ENCODE results near the gene TAGLN3.

DNA sequence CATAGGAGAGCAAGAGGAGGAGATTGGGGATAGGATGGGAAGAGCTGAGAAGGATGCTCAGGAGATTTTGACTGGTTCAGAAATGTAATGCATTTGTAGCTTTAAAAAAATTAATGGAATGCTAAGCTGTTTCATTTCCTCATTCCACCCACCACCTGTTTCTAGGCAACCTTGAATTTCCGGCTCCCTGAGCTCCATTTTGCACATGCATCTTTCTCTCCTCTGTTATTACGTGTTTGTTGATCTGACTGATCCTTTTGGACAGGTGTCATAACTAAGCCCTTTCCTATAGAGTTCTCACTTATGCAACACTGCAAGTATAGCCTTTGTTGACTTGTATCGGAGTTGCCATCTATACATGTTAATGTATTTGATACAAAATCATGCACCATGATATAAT lies 40.1 kb downstream of the TAGLN3 start:
- TF ChIP-seq, protein P1, sequence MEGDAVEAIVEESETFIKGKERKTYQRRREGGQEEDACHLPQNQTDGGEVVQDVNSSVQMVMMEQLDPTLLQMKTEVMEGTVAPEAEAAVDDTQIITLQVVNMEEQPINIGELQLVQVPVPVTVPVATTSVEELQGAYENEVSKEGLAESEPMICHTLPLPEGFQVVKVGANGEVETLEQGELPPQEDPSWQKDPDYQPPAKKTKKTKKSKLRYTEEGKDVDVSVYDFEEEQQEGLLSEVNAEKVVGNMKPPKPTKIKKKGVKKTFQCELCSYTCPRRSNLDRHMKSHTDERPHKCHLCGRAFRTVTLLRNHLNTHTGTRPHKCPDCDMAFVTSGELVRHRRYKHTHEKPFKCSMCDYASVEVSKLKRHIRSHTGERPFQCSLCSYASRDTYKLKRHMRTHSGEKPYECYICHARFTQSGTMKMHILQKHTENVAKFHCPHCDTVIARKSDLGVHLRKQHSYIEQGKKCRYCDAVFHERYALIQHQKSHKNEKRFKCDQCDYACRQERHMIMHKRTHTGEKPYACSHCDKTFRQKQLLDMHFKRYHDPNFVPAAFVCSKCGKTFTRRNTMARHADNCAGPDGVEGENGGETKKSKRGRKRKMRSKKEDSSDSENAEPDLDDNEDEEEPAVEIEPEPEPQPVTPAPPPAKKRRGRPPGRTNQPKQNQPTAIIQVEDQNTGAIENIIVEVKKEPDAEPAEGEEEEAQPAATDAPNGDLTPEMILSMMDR (conservative IDR thresholded peaks at IDR 0.05 in 1 of 2, IDR thresholded peaks at IDR 0.05 in 1 of 2; ENCODE audit: low read depth in 1 of 2, low read length in 2 of 2): no peak
- TF ChIP-seq EZH2 (IDR thresholded peaks at IDR 0.05; ENCODE audit: low read length, missing control alignments): no peak
